H1 (cell line): ENCODE results near the gene MAN1A2. TPM values are rescaled to one million over a fixed set of nuclear protein-coding genes. Genes with fewer than 3 reads are reported as not detected.

ENCODE experiments used
- CTCF ChIA-PET: fragments of 300-600 bp; sonication (Branson Sonifier 250); formaldehyde crosslinking; loops from one replicate; lab custom pipeline; 2021; ENCODE audit not compliant: partially characterized antibody; lab: Charles Lee
- POLR2A ChIA-PET: fragments of 300-600 bp; sonication (Branson Sonifier 250); formaldehyde crosslinking; loops from one replicate; lab custom pipeline; 2021; ENCODE audit warnings: inconsistent platforms; ENCODE audit not compliant: partially characterized antibody; lab: Charles Lee
- DNase-seq, 2 experiments: peaks; one replicate each; pipeline versions ENCODE4 v3.0.0 to v3.0.0-alpha.2; 2010 to 2022; ENCODE audit warnings: low spot score in 2 of 2, low read depth in 1 of 2, mixed read lengths in 1 of 2
- FAIRE-seq: peaks from 2 replicates; lab custom pipeline; 2011; peaks lifted over from hg19 to GRCh38; lab: Jason Lieb, UNC
- H2AFZ ChIP-seq: 2 replicates; pipeline ENCODE4 v1.8.1; 2012; ENCODE audit warnings: low read length, inconsistent platforms
- H2AK5ac ChIP-seq: 2 replicates; pipeline ENCODE4 v1.6.1; 2013; ENCODE audit warnings: low read depth, low read length
- H2BK120ac ChIP-seq: replicated peaks from 2 replicates; pipeline ENCODE3; 2013; ENCODE audit warnings: low read depth, low read length, inconsistent platforms
- H2BK12ac ChIP-seq: 2 replicates; pipeline ENCODE4 v1.6.1; 2013; ENCODE audit warnings: low read depth, low read length
- H2BK15ac ChIP-seq: 2 replicates; pipeline ENCODE4 v1.6.1; 2013; ENCODE audit warnings: low read length
- H2BK20ac ChIP-seq: 2 replicates; pipeline ENCODE4 v1.6.1; 2013; ENCODE audit warnings: low read length
- H2BK5ac ChIP-seq: 2 replicates; pipeline ENCODE4 v1.6.1; 2013; ENCODE audit warnings: low read depth, low read length
- H3K14ac ChIP-seq: 2 replicates; pipeline ENCODE4 v1.6.1; 2013; ENCODE audit warnings: inconsistent platforms; ENCODE audit not compliant: insufficient read length
- H3K18ac ChIP-seq: 2 replicates; pipeline ENCODE4 v1.6.1; 2013; ENCODE audit warnings: low read length; ENCODE audit errors: extremely low read depth
- H3K23ac ChIP-seq: 2 replicates; pipeline ENCODE4 v1.6.1; 2013; ENCODE audit warnings: inconsistent platforms; ENCODE audit not compliant: insufficient read length
- H3K23me2 ChIP-seq: 2 replicates; pipeline ENCODE4 v1.6.1; 2013; ENCODE audit warnings: low read depth, low read length
- H3K27ac ChIP-seq: 2 replicates; pipeline ENCODE4 v1.6.1; 2011; ENCODE audit warnings: low read depth, low read length, inconsistent platforms
- H3K27me3 ChIP-seq, 4 experiments: replicated peaks in 1 of 4; 1 replicate in 1 of 4; 2 replicates in 3 of 4; pipeline versions ENCODE4 v1.6.1 to v1.8.1; 2011 to 2013; ENCODE audit warnings: low read length in 3 of 4, mild to moderate bottlenecking in 3 of 4, inconsistent platforms in 2 of 4, mixed read lengths in 2 of 4, moderate library complexity in 1 of 4; ENCODE audit not compliant: control insufficient read depth in 3 of 4, insufficient read depth in 3 of 4; ENCODE audit errors: extremely low read depth in 1 of 4
- H3K36me3 ChIP-seq, 4 experiments: 2 replicates each; pipeline versions ENCODE4 v1.6.1 to v1.8.1; 2011 to 2013; ENCODE audit warnings: mild to moderate bottlenecking in 4 of 4, low read length in 3 of 4, moderate library complexity in 2 of 4, control low read depth in 1 of 4, inconsistent platforms in 1 of 4; ENCODE audit not compliant: insufficient read depth in 4 of 4, control insufficient read depth in 2 of 4
- H3K4ac ChIP-seq: replicated peaks from 2 replicates; pipeline ENCODE3; 2013; ENCODE audit warnings: low read length, low read depth, mixed read lengths, inconsistent platforms; ENCODE audit not compliant: insufficient read length
- H3K4me1 ChIP-seq, 4 experiments: replicated peaks in 1 of 4; 1 replicate in 1 of 4; 2 replicates in 3 of 4; pipeline versions ENCODE4 v1.6.1 to v1.8.1; 2011 to 2013; ENCODE audit warnings: low read length in 3 of 4, inconsistent platforms in 2 of 4, mixed read lengths in 1 of 4; ENCODE audit not compliant: insufficient read depth in 4 of 4, control insufficient read depth in 3 of 4
- H3K4me2 ChIP-seq, 2 experiments: 2 replicates each; pipeline versions ENCODE4 v1.6.1 to v1.8.1; 2011 to 2013; ENCODE audit warnings: low read depth in 2 of 2, low read length in 2 of 2, control low read depth in 1 of 2, inconsistent platforms in 1 of 2, mild to moderate bottlenecking in 1 of 2; ENCODE audit not compliant: insufficient read depth in 1 of 2
- H3K4me3 ChIP-seq, 4 experiments: fragments of 200-600, 300-600 bp in 1 of 4; sonication (generic), shearing (Covaris generic), sonication (Bioruptor Twin) in 1 of 4; 2 replicates each; pipeline versions ENCODE4 v1.5.1 to v1.8.1; 2011 to 2016; ENCODE audit warnings: low read length in 4 of 4, low read depth in 3 of 4, control low read depth in 2 of 4, inconsistent platforms in 2 of 4, mild to moderate bottlenecking in 2 of 4, mixed read lengths in 1 of 4, moderate library complexity in 1 of 4; ENCODE audit not compliant: insufficient read depth in 2 of 4; ENCODE audit errors: extremely low read depth in 1 of 4
- H3K56ac ChIP-seq: replicated peaks from 2 replicates; pipeline ENCODE3; 2013; ENCODE audit warnings: low read depth, mild to moderate bottlenecking, mixed read lengths, low read length, inconsistent platforms; ENCODE audit not compliant: insufficient read length
- H3K79me1 ChIP-seq: 2 replicates; pipeline ENCODE4 v1.6.1; 2013; ENCODE audit warnings: low read depth, low read length, control low read depth
- H3K79me2 ChIP-seq, 2 experiments: 2 replicates each; pipeline versions ENCODE4 v1.6.1 to v1.8.1; 2012 to 2013; ENCODE audit warnings: low read length in 2 of 2, mild to moderate bottlenecking in 2 of 2, inconsistent platforms in 1 of 2; ENCODE audit not compliant: insufficient read depth in 2 of 2, control insufficient read depth in 1 of 2
- H3K9ac ChIP-seq, 4 experiments: replicated peaks in 1 of 4; 1 replicate in 1 of 4; 2 replicates in 3 of 4; pipeline versions ENCODE4 v1.6.1 to v1.8.1; 2011 to 2013; ENCODE audit warnings: low read depth in 3 of 4, low read length in 3 of 4, control low read depth in 2 of 4, mild to moderate bottlenecking in 2 of 4, moderate library complexity in 2 of 4, inconsistent platforms in 1 of 4; ENCODE audit errors: extremely low read depth in 1 of 4
- H3K9me3 ChIP-seq, 2 experiments: 2 replicates each; pipeline versions ENCODE4 v1.6.1 to v1.8.1; 2012 to 2013; ENCODE audit warnings: mild to moderate bottlenecking in 2 of 2, moderate library complexity in 2 of 2, control low read depth in 1 of 2, inconsistent platforms in 1 of 2, low read depth in 1 of 2, low read length in 1 of 2, mixed read lengths in 1 of 2; ENCODE audit not compliant: insufficient read depth in 2 of 2
- H4K20me1 ChIP-seq, 2 experiments: replicated peaks in 1 of 2; 2 replicates each; pipeline versions ENCODE3 to v1.8.1; 2011 to 2013; ENCODE audit warnings: inconsistent platforms in 2 of 2, low read length in 2 of 2, mild to moderate bottlenecking in 1 of 2; ENCODE audit not compliant: insufficient read depth in 2 of 2, control insufficient read depth in 1 of 2
- H4K5ac ChIP-seq: 2 replicates; pipeline ENCODE4 v1.6.1; 2013; ENCODE audit warnings: low read length, low read depth, mixed read lengths, inconsistent platforms; ENCODE audit not compliant: insufficient read length
- H4K8ac ChIP-seq: 2 replicates; pipeline ENCODE4 v1.8.0; 2013; ENCODE audit warnings: mild to moderate bottlenecking, moderate library complexity, low read length, inconsistent platforms; ENCODE audit not compliant: insufficient read depth; ENCODE audit errors: extremely low read depth
- H4K91ac ChIP-seq: replicated peaks from 2 replicates; pipeline ENCODE3; 2013; ENCODE audit warnings: low read length, mixed read lengths, inconsistent platforms; ENCODE audit not compliant: insufficient read length
- KDM4A ChIP-seq: IDR thresholded peaks from one replicate; pipeline ENCODE4 v1.7.1; 2012; ENCODE audit warnings: low read depth, mild to moderate bottlenecking, moderate library complexity, low read length, inconsistent platforms; ENCODE audit not compliant: severe bottlenecking
- MAFK ChIP-seq: IDR thresholded peaks from 2 replicates; pipeline ENCODE4 v1.6.1; 2012; ENCODE audit warnings: low read depth, mild to moderate bottlenecking, improper control_type of control experiment, low read length
- WGBS, 2 experiments: shearing (Covaris generic) in 1 of 2; methylation state at CpG; one replicate each; pipeline versions ENCODE4 v1.1.6 to v1.1.7; 2013 to 2015; ENCODE audit warnings: low lambda C conversion rate in 2 of 2, mixed read lengths in 2 of 2, inconsistent platforms in 1 of 2, low coverage in 1 of 2, missing lambda C conversion rate in 1 of 2; ENCODE audit not compliant: insufficient replicate concordance in 2 of 2, insufficient coverage in 1 of 2, insufficient read length in 1 of 2; ENCODE audit errors: extremely low coverage in 1 of 2, missing lambda C conversion rate in 1 of 2; 5-methylcytosine and 5-hydroxymethylcytosine counted together
- polyA plus RNA-seq, 7 experiments: library from polyadenylated mRNA; depleted of rRNA in 3 of 7; stranded (reverse) in 5 of 7; unstranded in 2 of 7; fragments of >200 nt in 5 of 7; fragments of 200-250 nt in 2 of 7; gene quantifications; 1 replicate in 5 of 7; 2 replicates in 1 of 7; 4 replicates in 1 of 7; pipeline versions ENCODE4 v1.2.1 to v1.2.3, GENCODE V29; 2011 to 2013; ENCODE audit warnings: missing spikeins in 2 of 7, mixed read lengths in 2 of 7
- total RNA-seq: library from RNA; stranded (reverse); fragmentation: NEBNext Ultra II Directional; extraction: Animal tissue kit (Norgen Biotek cat#: 25700); gene quantifications from 2 replicates; pipeline ENCODE4 v1.2.1, GENCODE V29; 2021

Gene MAN1A2
- total and polyA plus RNA-seq, 2 of the 8 experiments (the other 6 are each of a cell fraction or from before 2014, with no cell fraction given) = 5.5 to 18.8 TPM

GRCh38 chr1:117577191-117577885 is 210.1 kb downstream of the MAN1A2 start:
- CTCF ChIA-PET = interaction anchor here (0.6 to 5.0 kb wide), 7 partner anchors 13 to 1344 kb away, joined by 3 to 25 read pairs (median 3); no protein-coding TSS in a partner anchor
- Histone ChIP-seq H3K14ac (no peak overlapping the region), H2BK20ac (no peak overlapping the region), H3K27ac (no peak overlapping the region), H3K23ac (no peak overlapping the region), H3K36me3 (no peaks in the 10 kb centered on the region), H3K4me1 (peaks cover 0 to 5% (median 1%) of the 10 kb centered on the region in 4 experiments; a peak in 1 of 7 replicates), H3K79me1 (no peaks in the 10 kb centered on the region), H2BK120ac (no peak overlapping the region), H3K4ac (no peak overlapping the region), H2AFZ (no peak overlapping the region), H4K8ac (no peak overlapping the region), H2BK5ac (no peak overlapping the region), H3K9me3 (no peaks in the 10 kb centered on the region), H3K23me2 (no peaks in the 10 kb centered on the region; the same call in 1 of the 2 replicates), H3K56ac (no peak overlapping the region), H2AK5ac (no peak overlapping the region), H4K20me1 (no peaks in the 10 kb centered on the region), H3K9ac (no peak overlapping the region), H3K18ac (no peak overlapping the region), H3K27me3 (no peaks in the 10 kb centered on the region), H2BK15ac (no peak overlapping the region), H4K91ac (no peak overlapping the region), H3K4me2 (no peak overlapping the region), H2BK12ac (no peak overlapping the region), H4K5ac (no peak overlapping the region), H3K79me2 (no peaks in the 10 kb centered on the region), H3K4me3 (no peak overlapping the region)
- FAIRE-seq (no peak), DNase-seq (no peak)
- TF ChIP-seq MAFK (no peak), KDM4A (no peak)
- POLR2A ChIA-PET = interaction anchor here (1.0 kb wide), 1 partner anchor 29 kb away, joined by 3 read pairs; no protein-coding TSS in a partner anchor
- WGBS, 2 experiments = 70% methylated on average over 2 of the region's 2 CpGs; no CpG with 5 or more reads in 1 of the 2 experiments
